Panc1 (cell line): Measurements from ENCODE around the gene FAM241B. TPM values are rescaled to one million over a fixed set of nuclear protein-coding genes. Genes with fewer than 3 reads are reported as not detected.

Experiments
- ATAC-seq: fragments of 200-7000 bp; cut with Tn5 transposase; 2 replicates; pipeline ENCODE4 v1.9.1; 2020; ENCODE audit warnings: mild to moderate bottlenecking, moderate library complexity
- BruUV-seq: library from RNA; stranded (reverse); fragments of 400-500 nt; replicated peaks from 2 replicates; lab custom pipeline; 2021; lab: Mats Ljungman, UMichigan
- CTCF ChIA-PET: fragments of 300-600 bp; sonication (Branson Sonifier 250); formaldehyde crosslinking; loops from one replicate; lab custom pipeline; 2022; ENCODE audit warnings: antibody characterized with exemption; lab: Charles Lee
- POLR2A ChIA-PET: fragments of 300-600 bp; sonication (Branson Sonifier 250); formaldehyde crosslinking; loops from one replicate; lab custom pipeline; 2022; ENCODE audit warnings: antibody characterized with exemption; lab: Charles Lee
- DNase-seq: peaks from one replicate; pipeline ENCODE4 v3.0.0-alpha.2; 2010; ENCODE audit warnings: low read depth, low spot score
- H3K27ac ChIP-seq: 2 replicates; pipeline ENCODE4 v1.5.1; 2011; ENCODE audit warnings: mild to moderate bottlenecking, low read length, inconsistent platforms
- H3K27me3 ChIP-seq: fragments of 200-500 bp; sonication (Bioruptor generic); 2 replicates; pipeline ENCODE4 v1.6.0; 2014; ENCODE audit warnings: low read length, inconsistent platforms; ENCODE audit not compliant: control insufficient read depth, insufficient read depth
- H3K36me3 ChIP-seq: fragments of 200-500 bp; sonication (Bioruptor generic); 2 replicates; pipeline ENCODE4 v1.5.1; 2014; ENCODE audit warnings: inconsistent platforms, mild to moderate bottlenecking, low read length, moderate library complexity; ENCODE audit not compliant: control insufficient read depth, insufficient read depth
- H3K4me1 ChIP-seq: 2 replicates; pipeline ENCODE4 v1.5.1; 2011; ENCODE audit warnings: inconsistent platforms, mild to moderate bottlenecking, low read length, moderate library complexity; ENCODE audit not compliant: control insufficient read depth, insufficient read depth
- H3K4me3 ChIP-seq, 2 experiments: 2 replicates each; pipeline ENCODE4 v1.5.1; 2011 to 2012; ENCODE audit warnings: low read depth in 2 of 2, low read length in 2 of 2, mild to moderate bottlenecking in 2 of 2, inconsistent platforms in 1 of 2, moderate library complexity in 1 of 2
- H3K9me3 ChIP-seq: fragments of 200-500 bp; sonication (Bioruptor generic); 2 replicates; pipeline ENCODE4 v1.5.1; 2014; ENCODE audit warnings: low read depth, mild to moderate bottlenecking, inconsistent platforms, low read length, moderate library complexity; ENCODE audit not compliant: control insufficient read depth, insufficient read depth
- POLR2AphosphoS5 ChIP-seq: IDR thresholded peaks from 2 replicates; pipeline ENCODE4 v1.6.1; 2012; ENCODE audit warnings: mild to moderate bottlenecking, low read depth, low read length, moderate library complexity
- SIN3A ChIP-seq: IDR thresholded peaks from 2 replicates; pipeline ENCODE4 v1.6.1; 2012; ENCODE audit warnings: low read depth, mild to moderate bottlenecking, low read length, moderate library complexity, borderline replicate concordance; ENCODE audit not compliant: insufficient read depth
- TCF7L2 ChIP-seq: IDR thresholded peaks from 2 replicates; pipeline ENCODE4 v1.6.1; 2011; ENCODE audit warnings: mild to moderate bottlenecking, low read depth, low read length, inconsistent platforms
- in situ Hi-C: cut with HindIII; loops from 2 replicates; pipeline ENCODE4 v1.10.0; 2016; ENCODE audit warnings: low sequenced_read_pairs, low pct_unique_long_range_greater_than_20kb
- intact Hi-C: fragments of 100-400 bp; cut with micrococcal nuclease; formaldehyde crosslinking; loops from one replicate; pipeline ENCODE4 v1.10.0; 2022; ENCODE audit not compliant: unreplicated experiment
- total RNA-seq: library from RNA; stranded (reverse); gene quantifications from one replicate; pipeline ENCODE4 v1.2.1, GENCODE V29; 2021; ENCODE audit not compliant: unreplicated experiment
- TF ChIP-seq, protein P1 (sequence below): fragments of 450-650 bp; IDR thresholded peaks from 2 replicates; pipeline ENCODE4 v1.5.1; 2017; ENCODE audit warnings: mild to moderate bottlenecking
- TF ChIP-seq, protein P2 (sequence below), 2 experiments: IDR thresholded peaks; 2 replicates each; pipeline ENCODE4 v1.6.1; 2011 to 2012; ENCODE audit warnings: low read depth in 2 of 2, control low read depth in 1 of 2, low read length in 1 of 2, mild to moderate bottlenecking in 1 of 2, moderate library complexity in 1 of 2; ENCODE audit not compliant: insufficient read depth in 1 of 2

The FAM241B gene
- total RNA-seq, 1 experiment from 2014 or later: 29.1 TPM

DNA sequence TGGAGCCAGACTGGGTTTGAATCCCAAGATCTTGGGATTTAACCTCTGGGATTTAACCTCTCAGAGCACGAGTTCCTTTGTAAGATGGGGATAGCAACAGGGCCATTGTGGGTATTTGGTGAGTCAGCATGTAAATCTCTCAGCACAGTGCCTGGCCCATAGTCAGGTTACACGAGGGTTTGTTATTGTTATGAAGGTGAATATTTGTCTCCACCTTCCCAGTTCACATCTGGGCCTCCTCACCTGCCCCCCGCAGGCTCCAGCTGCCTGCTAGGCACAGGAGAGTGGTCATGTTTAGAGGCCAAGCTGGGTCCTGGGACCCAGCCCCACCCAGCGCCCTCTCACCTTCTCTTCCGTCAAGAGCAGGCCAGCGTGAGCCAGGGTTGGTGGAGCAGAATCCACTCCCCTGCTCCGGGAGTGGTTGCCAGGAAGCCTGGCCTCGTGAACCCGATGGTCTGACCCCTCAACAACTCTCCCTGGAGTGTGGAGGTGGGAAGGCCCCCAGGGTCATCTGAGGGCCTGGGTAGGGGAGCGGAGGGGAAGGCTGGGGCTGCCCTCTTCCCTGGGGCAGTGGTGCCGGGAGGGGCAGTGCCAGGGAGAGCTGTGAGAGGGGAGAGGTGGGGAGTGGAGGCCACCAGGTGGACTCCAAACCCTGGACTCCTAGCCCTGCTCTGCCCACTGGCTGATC lies 26.0 kb downstream of the FAM241B start:
- DNase-seq (no peak), ATAC-seq (no peak)
- no TSS peak for BruUV-seq
- H3K4me3 ChIP-seq: no peak overlapping the region
- CTCF ChIA-PET: interaction anchor here (0.6 kb wide), 1 partner anchor 383 kb away, joined by 4 read pairs; no protein-coding TSS in a partner anchor
- POLR2A ChIA-PET: no interaction called here
- peaks cover 11% of the 10 kb centered on the region; the same call in 1 of the 2 replicates for H3K27me3 ChIP-seq
- no peaks in the 10 kb centered on the region for H3K9me3 ChIP-seq
- no peaks in the 10 kb centered on the region for H3K36me3 ChIP-seq
- TF ChIP-seq, protein P1, sequence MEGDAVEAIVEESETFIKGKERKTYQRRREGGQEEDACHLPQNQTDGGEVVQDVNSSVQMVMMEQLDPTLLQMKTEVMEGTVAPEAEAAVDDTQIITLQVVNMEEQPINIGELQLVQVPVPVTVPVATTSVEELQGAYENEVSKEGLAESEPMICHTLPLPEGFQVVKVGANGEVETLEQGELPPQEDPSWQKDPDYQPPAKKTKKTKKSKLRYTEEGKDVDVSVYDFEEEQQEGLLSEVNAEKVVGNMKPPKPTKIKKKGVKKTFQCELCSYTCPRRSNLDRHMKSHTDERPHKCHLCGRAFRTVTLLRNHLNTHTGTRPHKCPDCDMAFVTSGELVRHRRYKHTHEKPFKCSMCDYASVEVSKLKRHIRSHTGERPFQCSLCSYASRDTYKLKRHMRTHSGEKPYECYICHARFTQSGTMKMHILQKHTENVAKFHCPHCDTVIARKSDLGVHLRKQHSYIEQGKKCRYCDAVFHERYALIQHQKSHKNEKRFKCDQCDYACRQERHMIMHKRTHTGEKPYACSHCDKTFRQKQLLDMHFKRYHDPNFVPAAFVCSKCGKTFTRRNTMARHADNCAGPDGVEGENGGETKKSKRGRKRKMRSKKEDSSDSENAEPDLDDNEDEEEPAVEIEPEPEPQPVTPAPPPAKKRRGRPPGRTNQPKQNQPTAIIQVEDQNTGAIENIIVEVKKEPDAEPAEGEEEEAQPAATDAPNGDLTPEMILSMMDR: no peak
- TF ChIP-seq POLR2AphosphoS5 (no peak), SIN3A (no peak), TCF7L2 (no peak)
- TF ChIP-seq, protein P2, sequence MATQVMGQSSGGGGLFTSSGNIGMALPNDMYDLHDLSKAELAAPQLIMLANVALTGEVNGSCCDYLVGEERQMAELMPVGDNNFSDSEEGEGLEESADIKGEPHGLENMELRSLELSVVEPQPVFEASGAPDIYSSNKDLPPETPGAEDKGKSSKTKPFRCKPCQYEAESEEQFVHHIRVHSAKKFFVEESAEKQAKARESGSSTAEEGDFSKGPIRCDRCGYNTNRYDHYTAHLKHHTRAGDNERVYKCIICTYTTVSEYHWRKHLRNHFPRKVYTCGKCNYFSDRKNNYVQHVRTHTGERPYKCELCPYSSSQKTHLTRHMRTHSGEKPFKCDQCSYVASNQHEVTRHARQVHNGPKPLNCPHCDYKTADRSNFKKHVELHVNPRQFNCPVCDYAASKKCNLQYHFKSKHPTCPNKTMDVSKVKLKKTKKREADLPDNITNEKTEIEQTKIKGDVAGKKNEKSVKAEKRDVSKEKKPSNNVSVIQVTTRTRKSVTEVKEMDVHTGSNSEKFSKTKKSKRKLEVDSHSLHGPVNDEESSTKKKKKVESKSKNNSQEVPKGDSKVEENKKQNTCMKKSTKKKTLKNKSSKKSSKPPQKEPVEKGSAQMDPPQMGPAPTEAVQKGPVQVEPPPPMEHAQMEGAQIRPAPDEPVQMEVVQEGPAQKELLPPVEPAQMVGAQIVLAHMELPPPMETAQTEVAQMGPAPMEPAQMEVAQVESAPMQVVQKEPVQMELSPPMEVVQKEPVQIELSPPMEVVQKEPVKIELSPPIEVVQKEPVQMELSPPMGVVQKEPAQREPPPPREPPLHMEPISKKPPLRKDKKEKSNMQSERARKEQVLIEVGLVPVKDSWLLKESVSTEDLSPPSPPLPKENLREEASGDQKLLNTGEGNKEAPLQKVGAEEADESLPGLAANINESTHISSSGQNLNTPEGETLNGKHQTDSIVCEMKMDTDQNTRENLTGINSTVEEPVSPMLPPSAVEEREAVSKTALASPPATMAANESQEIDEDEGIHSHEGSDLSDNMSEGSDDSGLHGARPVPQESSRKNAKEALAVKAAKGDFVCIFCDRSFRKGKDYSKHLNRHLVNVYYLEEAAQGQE (IDR thresholded peaks at IDR 0.05; ENCODE audit: insufficient read depth in 1 of 2, low read depth in 2 of 2, low read length in 1 of 2): no peak
- no peaks in the 10 kb centered on the region for H3K4me1 ChIP-seq
- in situ Hi-C loops: no loop called here
- no peak overlapping the region for H3K27ac ChIP-seq
- intact Hi-C loops: no loop called here

DNA sequence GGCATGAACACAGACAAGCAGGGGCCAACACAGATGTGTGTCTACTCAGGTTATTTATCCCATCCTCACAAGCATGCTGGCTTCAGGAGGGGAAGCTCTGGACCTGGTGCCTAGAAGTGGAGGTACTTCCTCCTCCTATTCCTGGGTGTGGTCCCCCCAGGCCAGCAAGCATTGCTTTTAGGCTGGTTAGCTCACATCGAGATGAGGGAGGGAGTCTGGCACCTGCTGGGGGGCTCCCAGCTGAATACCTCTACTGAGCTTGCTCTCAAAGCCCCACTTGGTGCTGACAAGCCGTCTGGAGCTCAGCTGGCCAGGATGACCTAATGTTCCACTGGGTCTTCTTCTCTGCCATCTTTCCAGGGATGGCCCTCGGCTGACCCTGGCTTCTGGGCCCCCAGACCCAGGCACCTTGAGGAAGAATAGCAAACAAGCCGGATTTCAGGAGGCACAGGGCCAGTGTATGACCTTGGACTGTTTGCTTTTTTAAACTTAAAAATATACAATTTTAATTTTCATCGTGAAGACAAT lies 26.8 kb downstream of the FAM241B start:
- CTCF ChIA-PET: no interaction called here
- peaks cover 11% of the 10 kb centered on the region; the same call in 1 of the 2 replicates for H3K27me3 ChIP-seq
- H3K4me3 ChIP-seq: no peak overlapping the region
- no TSS peak for BruUV-seq
- in situ Hi-C loops (no loop called here), intact Hi-C loops (no loop called here)
- H3K27ac ChIP-seq: no peak overlapping the region
- DNase-seq (no peak), ATAC-seq (no peak)
- TF ChIP-seq SIN3A (no peak), POLR2AphosphoS5 (no peak), TCF7L2 (no peak)
- TF ChIP-seq, protein P1: no peak
- TF ChIP-seq, protein P2 (IDR thresholded peaks at IDR 0.05; ENCODE audit: insufficient read depth in 1 of 2, low read depth in 2 of 2, low read length in 1 of 2): no peak
- POLR2A ChIA-PET: interaction anchor here (0.5 kb wide), 1 partner anchor 23 kb away, joined by 7 read pairs; no protein-coding TSS in a partner anchor
- H3K9me3 ChIP-seq: no peaks in the 10 kb centered on the region
- H3K4me1 ChIP-seq: no peaks in the 10 kb centered on the region
- H3K36me3 ChIP-seq: no peaks in the 10 kb centered on the region
